GM23248 (cell line): ENCODE results near the gene MFNG. TPM values are rescaled to one million over a fixed set of nuclear protein-coding genes. Genes with fewer than 3 reads are reported as not detected.

Experiments
- DNase-seq: peaks from one replicate; pipeline ENCODE4 v3.0.0-alpha.2; 2015
- H2AFZ ChIP-seq: fragments of 200-600 bp; sonication (generic); 2 replicates; pipeline ENCODE4 v1.6.1; 2016; ENCODE audit warnings: antibody characterized with exemption
- H3F3A ChIP-seq: fragments of 200-600 bp; sonication (generic); 2 replicates; pipeline ENCODE4 v1.6.1; 2016; ENCODE audit warnings: mild to moderate bottlenecking, antibody characterized with exemption, mixed run types; ENCODE audit not compliant: insufficient read depth
- H3K27ac ChIP-seq: fragments of 200-600 bp; sonication (generic); 2 replicates; pipeline ENCODE4 v1.5.1; 2016; ENCODE audit warnings: mild to moderate bottlenecking
- H3K27me3 ChIP-seq: fragments of 200-600 bp; sonication (generic); replicated peaks from 2 replicates; pipeline ENCODE4 v1.6.1; 2016; ENCODE audit warnings: mild to moderate bottlenecking; ENCODE audit not compliant: insufficient read depth
- H3K36me3 ChIP-seq: fragments of 200-600 bp; sonication (generic); 2 replicates; pipeline ENCODE4 v1.6.1; 2016; ENCODE audit warnings: low read depth, mild to moderate bottlenecking
- H3K4me1 ChIP-seq: fragments of 200-600 bp; sonication (generic); 2 replicates; pipeline ENCODE4 v1.6.1; 2016; ENCODE audit warnings: mild to moderate bottlenecking; ENCODE audit not compliant: insufficient read depth
- H3K4me2 ChIP-seq: fragments of 200-600 bp; sonication (generic); one replicate; pipeline ENCODE4 v1.6.1; 2016; ENCODE audit warnings: mild to moderate bottlenecking; ENCODE audit not compliant: unreplicated experiment
- H3K4me3 ChIP-seq: fragments of 200-600 bp; sonication (generic); 2 replicates; pipeline ENCODE4 v1.5.1; 2016; ENCODE audit warnings: mild to moderate bottlenecking
- H3K79me2 ChIP-seq: fragments of 200-600 bp; sonication (generic); 2 replicates; pipeline ENCODE4 v1.6.1; 2016; ENCODE audit warnings: mild to moderate bottlenecking; ENCODE audit not compliant: insufficient read depth
- H3K9ac ChIP-seq: fragments of 200-600 bp; sonication (generic); 2 replicates; pipeline ENCODE4 v1.6.1; 2016; ENCODE audit warnings: mild to moderate bottlenecking
- H3K9me2 ChIP-seq: fragments of 200-600 bp; sonication (generic); 2 replicates; pipeline ENCODE4 v1.6.1; 2016; ENCODE audit warnings: mixed run types, mild to moderate bottlenecking, moderate library complexity; ENCODE audit not compliant: insufficient read depth
- H3K9me3 ChIP-seq: fragments of 200-600 bp; sonication (generic); one replicate; pipeline ENCODE4 v1.6.1; 2017; ENCODE audit warnings: low read depth
- H4K20me1 ChIP-seq: fragments of 200-600 bp; sonication (generic); 2 replicates; pipeline ENCODE4 v1.6.0; 2016; ENCODE audit not compliant: insufficient read depth
- EZH2 ChIP-seq: fragments of 200-600 bp; sonication (generic); IDR thresholded peaks from 2 replicates; pipeline ENCODE4 v1.6.1; 2018; ENCODE audit warnings: antibody characterized with exemption, mild to moderate bottlenecking; ENCODE audit not compliant: insufficient read depth, poor library complexity, severe bottlenecking
- EZH2phosphoT487 ChIP-seq: fragments of 200-600 bp; sonication (generic); IDR thresholded peaks from 2 replicates; pipeline ENCODE4 v1.6.1; 2018; ENCODE audit warnings: antibody characterized with exemption, moderate library complexity, mild to moderate bottlenecking, low read depth; ENCODE audit not compliant: insufficient read depth
- WGBS, 2 experiments: methylation state at CpG; one replicate each; pipeline ENCODE4 v1.1.6; 2015 to 2017; ENCODE audit warnings: low lambda C conversion rate in 2 of 2, low coverage in 1 of 2; ENCODE audit errors: missing lambda C conversion rate in 2 of 2; 5-methylcytosine and 5-hydroxymethylcytosine counted together
- in situ Hi-C: fragments of 300-500 bp; cut with MboI; formaldehyde crosslinking; loops from 2 replicates; pipeline ENCODE4 v1.15.0; 2020
- polyA plus RNA-seq: library from polyadenylated mRNA; unstranded; fragments of >200 nt; fragmentation: Nextera tagmentation; extraction: Ambion mirVana; gene quantifications from 2 replicates; pipeline ENCODE4 v1.2.1, GENCODE V29; 2016
- total RNA-seq: library from RNA; depleted of rRNA; stranded (reverse); fragments of >200 nt; shearing (Covaris generic); gene quantifications from 2 replicates; pipeline ENCODE4 v1.2.3, GENCODE V29; 2014

The MFNG gene
- total and polyA plus RNA-seq, 2 experiments from 2014 or later = not detected

- H3K9ac ChIP-seq = no peak overlapping the region
- no peak overlapping the region for H2AFZ ChIP-seq
- H3K36me3 ChIP-seq = no peaks in the 10 kb centered on the region
- no peak for DNase-seq
- H3K9me3 ChIP-seq = no peaks in the 10 kb centered on the region
- H3K79me2 ChIP-seq = no peaks in the 10 kb centered on the region
- no peak for TF ChIP-seq EZH2phosphoT487
- no peak for TF ChIP-seq EZH2
- H3K27ac ChIP-seq = no peak overlapping the region
- H4K20me1 ChIP-seq = no peaks in the 10 kb centered on the region
- H3K4me3 ChIP-seq = no peak overlapping the region
- H3K27me3 ChIP-seq = peaks cover 66% of the 10 kb centered on the region
- no peaks in the 10 kb centered on the region for H3K9me2 ChIP-seq
- H3K4me2 ChIP-seq = no peak overlapping the region
- H3F3A ChIP-seq = peaks cover 8% of the 10 kb centered on the region; the same call in 1 of the 2 replicates
- in situ Hi-C loops = no loop called here
- 11 to 18% methylated on average over 14 of the region's 14 CpGs for WGBS, 2 experiments
- H3K4me1 ChIP-seq = no peaks in the 10 kb centered on the region
Observed at GRCh38 chr22:37467391-37467955, 18.7 kb downstream of the MFNG start.

- H3F3A ChIP-seq = no peaks in the 10 kb centered on the region
- H3K9me3 ChIP-seq = no peaks in the 10 kb centered on the region
- WGBS, 2 experiments = 28 to 30% methylated on average over 4 of the region's 4 CpGs
- H3K9me2 ChIP-seq = no peaks in the 10 kb centered on the region
- no peak overlapping the region for H3K4me3 ChIP-seq
- peaks cover 54% of the 10 kb centered on the region for H3K27me3 ChIP-seq
- H3K4me2 ChIP-seq = no peak overlapping the region
- H3K27ac ChIP-seq = no peak overlapping the region
- no peak overlapping the region for H2AFZ ChIP-seq
- TF ChIP-seq EZH2phosphoT487 (no peak), EZH2 (no peak)
- H3K79me2 ChIP-seq = no peaks in the 10 kb centered on the region
- no peaks in the 10 kb centered on the region for H4K20me1 ChIP-seq
- no peaks in the 10 kb centered on the region for H3K4me1 ChIP-seq
- no peak for DNase-seq
- no peak overlapping the region for H3K9ac ChIP-seq
- in situ Hi-C loops = no loop called here
- H3K36me3 ChIP-seq = no peaks in the 10 kb centered on the region
Observed at GRCh38 chr22:37464181-37464580, 22.0 kb downstream of the MFNG start.

- Histone ChIP-seq H3K27me3 (peaks cover 49% of the 10 kb centered on the region), H3K9ac (no peak overlapping the region), H3K9me3 (no peaks in the 10 kb centered on the region), H3K4me2 (no peak overlapping the region), H3K36me3 (no peaks in the 10 kb centered on the region), H4K20me1 (no peaks in the 10 kb centered on the region), H2AFZ (no peak overlapping the region), H3K27ac (no peak overlapping the region), H3K79me2 (no peaks in the 10 kb centered on the region), H3K4me1 (no peaks in the 10 kb centered on the region), H3K4me3 (no peak overlapping the region), H3K9me2 (no peaks in the 10 kb centered on the region), H3F3A (no peaks in the 10 kb centered on the region)
- in situ Hi-C loops = no loop called here
- WGBS, 2 experiments = 5 to 7% methylated on average over 5 of the region's 5 CpGs
- TF ChIP-seq EZH2phosphoT487 = no peak
- TF ChIP-seq EZH2 = no peak
- peak; percentile 64 for DNase-seq
Observed at GRCh38 chr22:37462983-37463382, 23.2 kb downstream of the MFNG start.

- Histone ChIP-seq H3K27me3 (peaks cover 43% of the 10 kb centered on the region), H3K9me2 (no peaks in the 10 kb centered on the region), H3K4me3 (no peak overlapping the region), H2AFZ (no peak overlapping the region), H3K36me3 (no peaks in the 10 kb centered on the region), H3K9me3 (no peaks in the 10 kb centered on the region), H4K20me1 (no peaks in the 10 kb centered on the region), H3K9ac (no peak overlapping the region), H3K27ac (no peak overlapping the region), H3F3A (no peaks in the 10 kb centered on the region), H3K4me1 (no peaks in the 10 kb centered on the region), H3K4me2 (no peak overlapping the region), H3K79me2 (no peaks in the 10 kb centered on the region)
- in situ Hi-C loops = no loop called here
- no peak for DNase-seq
- WGBS, 2 experiments = 15 to 24% methylated on average over 5 of the region's 5 CpGs
- TF ChIP-seq EZH2phosphoT487 (no peak), EZH2 (no peak)
Observed at GRCh38 chr22:37462436-37462835, 23.7 kb downstream of the MFNG start.

- H3K9me2 ChIP-seq = no peaks in the 10 kb centered on the region
- 31 to 32% methylated on average over 6 of the region's 6 CpGs for WGBS, 2 experiments
- H3K36me3 ChIP-seq = no peaks in the 10 kb centered on the region
- H4K20me1 ChIP-seq = no peaks in the 10 kb centered on the region
- H3F3A ChIP-seq = no peaks in the 10 kb centered on the region
- no peak overlapping the region for H3K9ac ChIP-seq
- H3K27me3 ChIP-seq = peaks cover 39% of the 10 kb centered on the region
- no peak overlapping the region for H3K4me2 ChIP-seq
- no peak overlapping the region for H2AFZ ChIP-seq
- no peaks in the 10 kb centered on the region for H3K9me3 ChIP-seq
- H3K79me2 ChIP-seq = no peaks in the 10 kb centered on the region
- H3K4me3 ChIP-seq = no peak overlapping the region
- in situ Hi-C loops = no loop called here
- DNase-seq = no peak
- no peak for TF ChIP-seq EZH2
- no peak for TF ChIP-seq EZH2phosphoT487
- no peaks in the 10 kb centered on the region for H3K4me1 ChIP-seq
- no peak overlapping the region for H3K27ac ChIP-seq
Observed at GRCh38 chr22:37461961-37462360, 24.2 kb downstream of the MFNG start.
